Measurements from ENCODE around the gene NDUFS1.

DNA sequence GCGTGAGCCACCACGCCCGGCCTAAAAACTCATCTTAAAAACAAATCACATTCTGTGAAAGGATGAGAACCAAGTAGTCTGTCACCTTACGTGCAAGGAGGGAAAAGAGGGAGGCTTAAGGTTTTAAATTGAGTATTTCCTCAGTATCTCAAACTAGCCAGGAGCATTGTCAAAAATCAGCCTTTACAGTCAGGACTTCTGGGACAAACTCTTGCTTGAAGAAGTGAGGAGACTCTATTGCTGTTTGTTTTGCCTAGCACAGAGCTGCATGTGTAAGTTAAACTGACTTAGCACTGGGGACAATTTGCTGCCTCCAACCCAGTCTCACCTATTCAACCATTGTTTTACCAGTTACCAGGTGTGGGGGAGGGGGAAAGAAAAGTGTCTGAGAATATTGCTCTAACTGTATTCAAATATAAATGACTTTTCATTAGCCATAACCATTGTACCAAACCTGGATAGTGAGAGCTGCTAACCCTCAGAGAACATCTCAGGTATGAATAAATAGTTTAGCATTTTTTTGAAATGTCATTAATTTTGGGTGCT, 76.9 kb downstream of the NDUFS1 start:
- TF ChIP-seq POLR2A (IDR thresholded peaks at IDR 0.05), result no peak
- TF ChIP-seq, protein P1, sequence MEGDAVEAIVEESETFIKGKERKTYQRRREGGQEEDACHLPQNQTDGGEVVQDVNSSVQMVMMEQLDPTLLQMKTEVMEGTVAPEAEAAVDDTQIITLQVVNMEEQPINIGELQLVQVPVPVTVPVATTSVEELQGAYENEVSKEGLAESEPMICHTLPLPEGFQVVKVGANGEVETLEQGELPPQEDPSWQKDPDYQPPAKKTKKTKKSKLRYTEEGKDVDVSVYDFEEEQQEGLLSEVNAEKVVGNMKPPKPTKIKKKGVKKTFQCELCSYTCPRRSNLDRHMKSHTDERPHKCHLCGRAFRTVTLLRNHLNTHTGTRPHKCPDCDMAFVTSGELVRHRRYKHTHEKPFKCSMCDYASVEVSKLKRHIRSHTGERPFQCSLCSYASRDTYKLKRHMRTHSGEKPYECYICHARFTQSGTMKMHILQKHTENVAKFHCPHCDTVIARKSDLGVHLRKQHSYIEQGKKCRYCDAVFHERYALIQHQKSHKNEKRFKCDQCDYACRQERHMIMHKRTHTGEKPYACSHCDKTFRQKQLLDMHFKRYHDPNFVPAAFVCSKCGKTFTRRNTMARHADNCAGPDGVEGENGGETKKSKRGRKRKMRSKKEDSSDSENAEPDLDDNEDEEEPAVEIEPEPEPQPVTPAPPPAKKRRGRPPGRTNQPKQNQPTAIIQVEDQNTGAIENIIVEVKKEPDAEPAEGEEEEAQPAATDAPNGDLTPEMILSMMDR (IDR thresholded peaks at IDR 0.05), result no peak

Data from ovary (tissue), 3 donors.